HCT116 (cell line): Measurements from ENCODE around the gene KRT77.

Experiments used
- EZH2 ChIP-seq: fragments of 200-600 bp; sonication (generic); IDR thresholded peaks from 2 replicates; pipeline ENCODE4 v1.6.1; 2017; ENCODE audit warnings: antibody characterized with exemption, mixed run types
- MAX ChIP-seq: IDR thresholded peaks from 2 replicates; pipeline ENCODE4 v1.6.1; 2012
- POLR2A ChIP-seq: IDR thresholded peaks from 2 replicates; pipeline ENCODE4 v1.7.0; 2011; ENCODE audit warnings: borderline replicate concordance; ENCODE audit not compliant: insufficient read depth, insufficient read length; ENCODE audit errors: extremely low read depth
- RAD21 ChIP-seq: IDR thresholded peaks from 2 replicates; pipeline ENCODE4 v1.6.1; 2012; ENCODE audit warnings: low read depth, mild to moderate bottlenecking
- YY1 ChIP-seq: IDR thresholded peaks from 2 replicates; pipeline ENCODE4 v1.6.1; 2011; ENCODE audit warnings: low read length, low read depth, moderate library complexity, mild to moderate bottlenecking; ENCODE audit not compliant: insufficient replicate concordance; ENCODE audit errors: extremely low read depth
- TF ChIP-seq, protein P1 (sequence below), 3 experiments: fragments of 200-600 bp in 1 of 3; sonication (generic) in 1 of 3; IDR thresholded peaks in 2 of 3; conservative IDR thresholded peaks in 1 of 3; 2 replicates each; pipeline ENCODE4 v1.5.1; 2012 to 2017; ENCODE audit warnings: low read depth in 2 of 3, low read length in 2 of 3, antibody characterized with exemption in 1 of 3, borderline replicate concordance in 1 of 3, control low read depth in 1 of 3, mild to moderate bottlenecking in 1 of 3, mixed read lengths in 1 of 3, mixed run types in 1 of 3, moderate library complexity in 1 of 3; ENCODE audit not compliant: insufficient read depth in 1 of 3

DNA sequence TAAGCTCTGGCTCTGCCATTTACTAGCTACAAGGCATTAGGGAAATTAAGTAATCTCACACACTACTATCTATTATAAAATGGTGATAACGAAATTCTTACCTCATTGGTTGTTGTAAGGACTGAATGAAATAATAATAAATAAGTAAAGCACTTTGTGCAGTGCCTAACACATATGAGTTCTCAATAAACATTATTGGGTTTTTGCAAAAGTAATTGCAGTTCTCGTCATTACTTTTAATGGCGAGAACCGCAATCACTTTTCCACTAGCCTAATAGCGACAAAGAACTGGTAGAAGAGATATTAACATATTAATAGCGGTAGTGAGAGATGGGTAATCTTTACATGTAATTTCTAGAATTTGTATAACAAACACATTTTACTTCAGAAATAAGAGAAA is 9.2 kb downstream of the KRT77 start:
- TF ChIP-seq YY1 (no peak), RAD21 (no peak), POLR2A (no peak), EZH2 (no peak), MAX (no peak)
- TF ChIP-seq, protein P1, sequence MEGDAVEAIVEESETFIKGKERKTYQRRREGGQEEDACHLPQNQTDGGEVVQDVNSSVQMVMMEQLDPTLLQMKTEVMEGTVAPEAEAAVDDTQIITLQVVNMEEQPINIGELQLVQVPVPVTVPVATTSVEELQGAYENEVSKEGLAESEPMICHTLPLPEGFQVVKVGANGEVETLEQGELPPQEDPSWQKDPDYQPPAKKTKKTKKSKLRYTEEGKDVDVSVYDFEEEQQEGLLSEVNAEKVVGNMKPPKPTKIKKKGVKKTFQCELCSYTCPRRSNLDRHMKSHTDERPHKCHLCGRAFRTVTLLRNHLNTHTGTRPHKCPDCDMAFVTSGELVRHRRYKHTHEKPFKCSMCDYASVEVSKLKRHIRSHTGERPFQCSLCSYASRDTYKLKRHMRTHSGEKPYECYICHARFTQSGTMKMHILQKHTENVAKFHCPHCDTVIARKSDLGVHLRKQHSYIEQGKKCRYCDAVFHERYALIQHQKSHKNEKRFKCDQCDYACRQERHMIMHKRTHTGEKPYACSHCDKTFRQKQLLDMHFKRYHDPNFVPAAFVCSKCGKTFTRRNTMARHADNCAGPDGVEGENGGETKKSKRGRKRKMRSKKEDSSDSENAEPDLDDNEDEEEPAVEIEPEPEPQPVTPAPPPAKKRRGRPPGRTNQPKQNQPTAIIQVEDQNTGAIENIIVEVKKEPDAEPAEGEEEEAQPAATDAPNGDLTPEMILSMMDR (IDR thresholded peaks at IDR 0.05 in 2 of 3, conservative IDR thresholded peaks at IDR 0.05 in 1 of 3; ENCODE audit: borderline replicate concordance in 1 of 3, insufficient read depth in 1 of 3, low read depth in 2 of 3, low read length in 2 of 3), result no peak
